Measurements from ENCODE around the gene POLDIP2. TPM values are rescaled to one million over a fixed set of nuclear protein-coding genes. Genes with fewer than 3 reads are reported as not detected.
A peak's percentile ranks its signal among the peaks of the same experiment; 100 is the strongest.

The POLDIP2 gene
- total and polyA plus RNA-seq, 2 donors (not counting 3 experiments of a cell fraction or from before 2014, with no cell fraction given) = 82.6 to 85.2 TPM

DNA sequence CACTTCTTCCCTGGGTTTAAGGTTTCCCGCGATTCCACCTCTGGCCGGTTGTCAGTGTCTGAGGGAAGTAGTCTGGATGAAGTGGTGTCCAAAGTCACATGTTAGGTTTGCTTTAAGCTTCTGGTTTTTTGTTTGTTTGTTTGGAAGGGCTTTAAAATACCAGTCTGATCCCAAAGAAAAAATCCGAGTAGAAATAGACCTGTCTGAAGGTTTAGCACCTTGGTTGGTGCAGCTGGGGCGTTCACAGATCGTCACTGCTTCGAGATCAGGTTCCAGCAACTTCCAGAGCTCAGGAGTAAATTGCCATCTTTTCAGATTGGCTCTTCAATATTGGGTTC lies 37.8 kb downstream of the POLDIP2 start:
- intact Hi-C loops (cut with micrococcal nuclease) = loop anchor here (1.0 kb wide), 5 partner anchors 8 to 514 kb away; partner anchors contain the start of genes IFT20, POLDIP2 and TNFAIP1
- H2AFZ ChIP-seq (ENCODE audit: low read depth, low read length) = peak overlapping the region; percentile 19
- TSS peak; percentile 47 for BruUV-seq (replicated peaks)
- H3K9ac ChIP-seq (replicated peaks; ENCODE audit: extremely low read depth, insufficient read depth, low read length) = peak overlapping the region; percentile 76
- TF ChIP-seq, protein P1, sequence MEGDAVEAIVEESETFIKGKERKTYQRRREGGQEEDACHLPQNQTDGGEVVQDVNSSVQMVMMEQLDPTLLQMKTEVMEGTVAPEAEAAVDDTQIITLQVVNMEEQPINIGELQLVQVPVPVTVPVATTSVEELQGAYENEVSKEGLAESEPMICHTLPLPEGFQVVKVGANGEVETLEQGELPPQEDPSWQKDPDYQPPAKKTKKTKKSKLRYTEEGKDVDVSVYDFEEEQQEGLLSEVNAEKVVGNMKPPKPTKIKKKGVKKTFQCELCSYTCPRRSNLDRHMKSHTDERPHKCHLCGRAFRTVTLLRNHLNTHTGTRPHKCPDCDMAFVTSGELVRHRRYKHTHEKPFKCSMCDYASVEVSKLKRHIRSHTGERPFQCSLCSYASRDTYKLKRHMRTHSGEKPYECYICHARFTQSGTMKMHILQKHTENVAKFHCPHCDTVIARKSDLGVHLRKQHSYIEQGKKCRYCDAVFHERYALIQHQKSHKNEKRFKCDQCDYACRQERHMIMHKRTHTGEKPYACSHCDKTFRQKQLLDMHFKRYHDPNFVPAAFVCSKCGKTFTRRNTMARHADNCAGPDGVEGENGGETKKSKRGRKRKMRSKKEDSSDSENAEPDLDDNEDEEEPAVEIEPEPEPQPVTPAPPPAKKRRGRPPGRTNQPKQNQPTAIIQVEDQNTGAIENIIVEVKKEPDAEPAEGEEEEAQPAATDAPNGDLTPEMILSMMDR (IDR thresholded peaks at IDR 0.05; ENCODE audit: extremely low read depth in 1 of 2, insufficient read depth in 1 of 2, low read depth in 1 of 2, low read length in 2 of 2) = no peak
- no peak for TF ChIP-seq MYC (IDR thresholded peaks at IDR 0.05; ENCODE audit: low read depth, low read length)
- TF ChIP-seq FOS (IDR thresholded peaks at IDR 0.05; ENCODE audit: borderline replicate concordance, insufficient read depth, low read length) = no peak
- TF ChIP-seq POLR2AphosphoS5 (IDR thresholded peaks at IDR 0.05; ENCODE audit: insufficient read depth, low read depth, low read length) = no peak
- TF ChIP-seq JUN (IDR thresholded peaks at IDR 0.05; ENCODE audit: borderline replicate concordance, insufficient read depth, insufficient read length, low read depth) = no peak
- dilution Hi-C loops (cut with MboI; ENCODE audit: extremely low pct_ligation_motif_present, low sequenced_read_pairs) = no loop called here
- peaks cover 18% of the 10 kb centered on the region for H3K4me1 ChIP-seq (ENCODE audit: control insufficient read depth, extremely low read depth, insufficient read depth, low read length)
- CTCF ChIA-PET = interaction anchor here (0.9 to 2.0 kb wide), 6 partner anchors 12 to 514 kb away, joined by 3 to 8 read pairs (median 4); partner anchors contain the start of genes IFT20, POLDIP2 and TNFAIP1
- DNase-seq (ENCODE audit: low read depth, low spot score) = no peak
- peak overlapping the region; percentile 91 for H3K4me2 ChIP-seq (ENCODE audit: insufficient read depth, low read length)
- peaks cover 36% of the 10 kb centered on the region for H3K79me2 ChIP-seq (ENCODE audit: control insufficient read depth, insufficient read depth, low read length)
- peak overlapping the region; percentile 52 to 80 (median 65) for H3K4me3 ChIP-seq (replicated peaks in 1 of 3; ENCODE audit: insufficient read depth in 1 of 3, low read depth in 1 of 3, low read length in 3 of 3)
- peak overlapping the region; percentile 9 for H3K27ac ChIP-seq (ENCODE audit: insufficient read depth, low read depth, low read length)
- H3K27me3 ChIP-seq (ENCODE audit: control insufficient read depth in 2 of 2, insufficient read depth in 2 of 2, low read length in 2 of 2) = no peaks in the 10 kb centered on the region
- no peaks in the 10 kb centered on the region for H3K36me3 ChIP-seq (ENCODE audit: control insufficient read depth in 2 of 2, extremely low read depth in 1 of 2, insufficient read depth in 2 of 2, low read length in 2 of 2)
- H4K20me1 ChIP-seq (replicated peaks; ENCODE audit: control insufficient read depth, extremely low read depth, insufficient read depth, low read length) = no peaks in the 10 kb centered on the region
- H3K9me1 ChIP-seq (replicated peaks; ENCODE audit: control insufficient read depth, extremely low read depth, insufficient read depth, low read length) = no peaks in the 10 kb centered on the region
- POLR2A ChIA-PET = no interaction called here
- FAIRE-seq = peak; percentile 21
- no peaks in the 10 kb centered on the region for H3K9me3 ChIP-seq (replicated peaks; ENCODE audit: control insufficient read depth, insufficient read depth, low read length)

Data from endothelial cell of umbilical vein (primary cell).